Neuronal stem cell (in vitro differentiated cells): ENCODE data around the gene PDC. TPM values are rescaled to one million over a fixed set of nuclear protein-coding genes. Genes with fewer than 3 reads are reported as not detected.

ENCODE experiments used
- DNase-seq: peaks from one replicate; pipeline ENCODE4 v3.0.0-alpha.2; 2013; ENCODE audit warnings: low spot score
- H2AFZ ChIP-seq: one replicate; pipeline ENCODE4 v1.6.1; 2013; ENCODE audit warnings: mild to moderate bottlenecking, low read length, inconsistent platforms
- H2AK5ac ChIP-seq: 2 replicates; pipeline ENCODE4 v1.6.1; 2013; ENCODE audit warnings: low read depth, mild to moderate bottlenecking, inconsistent platforms, low read length, moderate library complexity, mixed read lengths
- H2BK120ac ChIP-seq: 2 replicates; pipeline ENCODE4 v1.6.1; 2013; ENCODE audit warnings: low read depth, mild to moderate bottlenecking, inconsistent platforms, low read length, moderate library complexity, mixed read lengths
- H2BK12ac ChIP-seq: one replicate; pipeline ENCODE4 v1.6.1; 2013; ENCODE audit warnings: low read length, inconsistent platforms
- H2BK15ac ChIP-seq: 2 replicates; pipeline ENCODE4 v1.6.1; 2013; ENCODE audit warnings: mild to moderate bottlenecking, low read length, inconsistent platforms, mixed read lengths
- H2BK5ac ChIP-seq: one replicate; pipeline ENCODE4 v1.6.1; 2013; ENCODE audit warnings: inconsistent platforms, mild to moderate bottlenecking, low read length, moderate library complexity
- H3K14ac ChIP-seq: one replicate; pipeline ENCODE4 v1.6.1; 2013; ENCODE audit warnings: low read length, inconsistent platforms
- H3K18ac ChIP-seq: 2 replicates; pipeline ENCODE4 v1.6.1; 2013; ENCODE audit warnings: low read length, inconsistent platforms
- H3K23ac ChIP-seq: 2 replicates; pipeline ENCODE4 v1.6.1; 2013; ENCODE audit warnings: low read depth, mild to moderate bottlenecking, mixed read lengths, low read length, inconsistent platforms; ENCODE audit not compliant: poor library complexity
- H3K27ac ChIP-seq: replicated peaks from 3 replicates; pipeline ENCODE4 v1.5.1; 2013; ENCODE audit warnings: low read length, inconsistent platforms
- H3K27me3 ChIP-seq, 3 experiments: 2 replicates each; pipeline ENCODE4 v1.6.1; 2013; ENCODE audit warnings: low read length in 3 of 3, mild to moderate bottlenecking in 2 of 3, inconsistent platforms in 1 of 3, low read depth in 1 of 3, mixed read lengths in 1 of 3, moderate library complexity in 1 of 3; ENCODE audit not compliant: control insufficient read depth in 3 of 3, insufficient read depth in 3 of 3
- H3K36me3 ChIP-seq, 2 donors: replicated peaks in 1 of 2; 2 replicates each; pipeline ENCODE4 v1.6.1; 2013; ENCODE audit warnings: low read length in 2 of 2; ENCODE audit not compliant: control insufficient read depth in 2 of 2, insufficient read depth in 2 of 2
- H3K4ac ChIP-seq: 2 replicates; pipeline ENCODE4 v1.6.1; 2013; ENCODE audit warnings: inconsistent platforms, mild to moderate bottlenecking, low read length, moderate library complexity
- H3K4me1 ChIP-seq, 2 donors: 1 replicate in 1 of 2; 2 replicates in 1 of 2; pipeline ENCODE4 v1.6.1; 2013; ENCODE audit warnings: low read length in 2 of 2, low read depth in 1 of 2; ENCODE audit not compliant: control insufficient read depth in 2 of 2, insufficient read depth in 1 of 2
- H3K4me2 ChIP-seq: one replicate; pipeline ENCODE4 v1.6.1; 2013; ENCODE audit warnings: mild to moderate bottlenecking, low read length, inconsistent platforms; ENCODE audit not compliant: insufficient read depth, poor library complexity, severe bottlenecking
- H3K4me3 ChIP-seq, 2 donors: 2 replicates each; pipeline ENCODE4 v1.5.1; 2013; ENCODE audit warnings: low read length in 2 of 2, mild to moderate bottlenecking in 2 of 2, inconsistent platforms in 1 of 2, moderate library complexity in 1 of 2
- H3K79me1 ChIP-seq: one replicate; pipeline ENCODE4 v1.6.1; 2013; ENCODE audit warnings: low read depth, mild to moderate bottlenecking, inconsistent platforms, low read length, moderate library complexity
- H3K9ac ChIP-seq: one replicate; pipeline ENCODE4 v1.6.1; 2013; ENCODE audit warnings: mild to moderate bottlenecking, low read depth, low read length, inconsistent platforms; ENCODE audit not compliant: poor library complexity
- H3K9me3 ChIP-seq, 2 donors: replicated peaks in 1 of 2; 2 replicates each; pipeline versions ENCODE3 to v1.6.1; 2013; ENCODE audit warnings: low read length in 2 of 2, mild to moderate bottlenecking in 2 of 2, inconsistent platforms in 1 of 2, low read depth in 1 of 2, mixed read lengths in 1 of 2, moderate library complexity in 1 of 2; ENCODE audit not compliant: control insufficient read depth in 2 of 2, insufficient read depth in 1 of 2
- H4K8ac ChIP-seq: one replicate; pipeline ENCODE4 v1.6.1; 2013; ENCODE audit warnings: low read depth, mild to moderate bottlenecking, inconsistent platforms, low read length, moderate library complexity
- H4K91ac ChIP-seq: one replicate; pipeline ENCODE4 v1.6.1; 2013; ENCODE audit warnings: low read length, low read depth, mild to moderate bottlenecking, inconsistent platforms; ENCODE audit not compliant: poor library complexity
- WGBS, 2 donors: extraction: QIAGEN DNeasy Blood & Tissue Kit; methylation state at CpG; one replicate each; pipeline ENCODE4 v1.1.7; 2013; ENCODE audit warnings: missing lambda C conversion rate in 2 of 2, mixed read lengths in 1 of 2; ENCODE audit not compliant: insufficient read length in 2 of 2, insufficient replicate concordance in 1 of 2; ENCODE audit errors: extremely low coverage in 2 of 2; 5-methylcytosine and 5-hydroxymethylcytosine counted together
- polyA plus RNA-seq, 2 experiments: library from polyadenylated mRNA; stranded (reverse); fragments of 200-250 nt; gene quantifications; one replicate each; pipeline ENCODE4 v1.2.3, GENCODE V29; 2013

The PDC gene
- polyA plus RNA-seq (2013, experiment 1 of 2): not detected
- polyA plus RNA-seq (2013, experiment 2 of 2): not detected

DNA sequence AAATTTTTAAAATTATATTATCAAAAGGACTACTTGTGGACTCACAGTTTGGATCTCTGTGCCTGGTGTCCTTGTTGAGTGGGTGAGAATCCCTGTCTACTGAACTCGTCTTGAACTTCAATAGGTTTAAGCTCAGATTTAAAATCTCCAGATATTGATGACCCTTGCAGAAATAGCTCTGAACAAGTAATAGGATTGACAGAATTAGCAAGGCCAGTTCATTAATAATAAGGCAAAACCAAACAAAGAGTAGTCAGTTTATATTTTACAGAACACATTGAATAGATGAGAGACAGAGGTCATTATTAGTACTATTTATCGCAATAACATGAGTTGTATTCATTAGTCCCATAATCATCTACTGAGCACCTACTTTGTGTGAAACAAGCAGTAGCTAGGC lies at the start of gene PDC:
Gene PDC (minus strand): TSS at position 101 of the 400 bp plus-strand sequence. CDS start 11,655 bp downstream, outside the sequence.
- Histone ChIP-seq H3K79me1 (no peaks in the 10 kb centered on the region), H2BK15ac (no peak within 1 kb of the TSS), H3K4me3 (no peak within 1 kb of the TSS), H3K9me3 (no peaks in the 10 kb centered on the region), H4K91ac (no peak within 1 kb of the TSS), H3K23ac (no peak within 1 kb of the TSS), H2AFZ (no peak within 1 kb of the TSS), H3K18ac (no peak within 1 kb of the TSS), H3K27me3 (no peaks in the 10 kb centered on the region), H2BK120ac (no peak within 1 kb of the TSS), H3K4me2 (no peak within 1 kb of the TSS), H2BK12ac (no peak within 1 kb of the TSS), H4K8ac (no peak within 1 kb of the TSS), H3K36me3 (no peaks in the 10 kb centered on the region), H3K27ac (no peak within 1 kb of the TSS), H2BK5ac (no peak within 1 kb of the TSS), H3K4me1 (no peaks in the 10 kb centered on the region), H3K9ac (no peak within 1 kb of the TSS), H2AK5ac (no peak within 1 kb of the TSS), H3K4ac (no peak within 1 kb of the TSS), H3K14ac (no peak within 1 kb of the TSS)
- no CpG with 5 or more reads among the region's 2 CpGs for WGBS, 2 donors
- no peak for DNase-seq

DNA sequence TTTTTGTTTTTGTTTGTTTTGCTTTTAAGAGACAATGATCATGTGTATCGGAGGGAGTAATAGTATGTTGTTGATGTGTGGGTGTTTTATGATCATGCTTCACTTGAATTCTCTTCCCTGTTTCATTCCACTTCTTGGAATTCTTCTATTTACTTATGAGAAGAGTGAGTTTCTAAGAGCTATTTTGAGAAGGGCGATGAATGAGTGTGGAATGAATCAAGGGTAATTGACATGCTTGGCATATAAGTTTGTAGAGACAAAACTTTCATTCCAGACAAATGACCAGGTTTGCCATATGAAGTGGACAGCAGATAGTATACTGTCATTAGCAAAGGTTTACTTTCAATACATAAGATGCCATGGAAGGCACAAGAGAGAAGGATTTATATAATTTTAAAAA lies 42.3 kb upstream of the PDC start:
- no peaks in the 10 kb centered on the region for H3K27me3 ChIP-seq
- H3K4me1 ChIP-seq: peaks cover 0 to 1% of the 10 kb centered on the region in 2 donors
- no peak overlapping the region for H2AK5ac ChIP-seq
- 100% methylated on average over 1 of the region's 2 CpGs; no CpG with 5 or more reads in 1 of the 2 donors for WGBS, 2 donors
- H2AFZ ChIP-seq: no peak overlapping the region
- no peak overlapping the region for H2BK5ac ChIP-seq
- peaks cover 0 to 4% of the 10 kb centered on the region in 2 donors for H3K9me3 ChIP-seq
- no peak overlapping the region for H3K27ac ChIP-seq
- no peak overlapping the region for H3K4ac ChIP-seq
- no peak overlapping the region for H3K14ac ChIP-seq
- H2BK12ac ChIP-seq: no peak overlapping the region
- no peak overlapping the region for H2BK120ac ChIP-seq
- no peak overlapping the region for H3K4me3 ChIP-seq
- no peaks in the 10 kb centered on the region for H3K79me1 ChIP-seq
- H2BK15ac ChIP-seq: no peak overlapping the region
- H3K4me2 ChIP-seq: no peak overlapping the region
- H3K36me3 ChIP-seq: no peaks in the 10 kb centered on the region
- H3K18ac ChIP-seq: no peak overlapping the region
- no peak overlapping the region for H3K9ac ChIP-seq
- no peak for DNase-seq
- H4K91ac ChIP-seq: no peak overlapping the region
- no peak overlapping the region for H4K8ac ChIP-seq
- no peak overlapping the region for H3K23ac ChIP-seq

DNA sequence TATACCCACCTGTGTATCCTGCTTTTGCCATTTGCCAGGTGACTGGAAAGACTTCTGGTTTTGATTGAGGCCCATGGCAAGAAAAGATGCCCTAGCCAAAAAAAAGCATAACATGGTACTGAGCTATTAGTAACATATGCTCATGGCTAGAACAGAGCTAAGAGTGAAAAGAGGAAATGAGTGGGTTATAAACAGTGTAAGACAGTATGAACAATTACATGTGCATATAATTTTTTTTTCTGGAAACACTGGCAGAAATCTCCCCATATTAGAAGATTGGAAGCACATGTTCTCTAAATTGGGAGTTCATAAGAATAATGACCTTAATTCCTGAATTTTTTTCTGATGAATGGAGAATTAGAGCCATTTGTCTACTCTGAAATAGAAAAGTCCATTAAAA lies 41.2 kb upstream of the PDC start:
- Histone ChIP-seq H4K8ac (no peak overlapping the region), H2BK120ac (no peak overlapping the region), H2AK5ac (no peak overlapping the region), H3K9ac (no peak overlapping the region), H3K27ac (no peak overlapping the region), H3K23ac (no peak overlapping the region), H3K27me3 (no peaks in the 10 kb centered on the region), H2BK5ac (no peak overlapping the region), H3K14ac (no peak overlapping the region), H3K4me2 (no peak overlapping the region), H3K9me3 (peaks cover 0 to 4% of the 10 kb centered on the region in 2 donors), H2BK15ac (no peak overlapping the region), H3K18ac (no peak overlapping the region), H3K4ac (no peak overlapping the region), H4K91ac (no peak overlapping the region), H3K4me3 (no peak overlapping the region), H2BK12ac (no peak overlapping the region), H2AFZ (no peak overlapping the region), H3K36me3 (no peaks in the 10 kb centered on the region), H3K4me1 (peaks cover 0 to 1% of the 10 kb centered on the region in 2 donors), H3K79me1 (no peaks in the 10 kb centered on the region)
- DNase-seq: no peak

DNA sequence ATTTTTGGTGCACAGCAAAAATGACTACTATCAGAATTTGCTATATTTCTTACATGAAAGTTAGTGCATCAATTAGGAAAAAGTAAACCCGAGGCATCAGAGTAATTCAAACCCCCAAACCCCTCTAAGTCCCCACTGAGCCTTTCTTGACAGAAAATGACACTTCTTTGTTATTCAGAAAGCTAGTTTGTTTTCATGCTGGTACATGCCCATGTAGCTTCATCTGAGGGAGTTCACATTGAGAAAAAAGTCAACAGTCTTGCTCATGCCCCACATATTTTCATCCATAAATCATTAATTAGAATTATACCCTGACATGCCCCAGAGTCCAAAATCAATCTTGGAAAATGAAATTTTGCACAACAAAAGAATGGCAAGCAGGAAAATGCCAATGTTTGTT lies 39.9 kb upstream of the PDC start:
- Histone ChIP-seq H3K4me2 (no peak overlapping the region), H2BK15ac (no peak overlapping the region), H2AK5ac (no peak overlapping the region), H2BK120ac (no peak overlapping the region), H2BK12ac (no peak overlapping the region), H3K79me1 (no peaks in the 10 kb centered on the region), H3K23ac (no peak overlapping the region), H4K8ac (no peak overlapping the region), H3K4me1 (peaks cover 0 to 1% of the 10 kb centered on the region in 2 donors), H3K9ac (no peak overlapping the region), H4K91ac (no peak overlapping the region), H3K36me3 (no peaks in the 10 kb centered on the region), H2BK5ac (no peak overlapping the region), H3K14ac (no peak overlapping the region), H3K4me3 (no peak overlapping the region), H3K18ac (no peak overlapping the region), H3K27me3 (no peaks in the 10 kb centered on the region), H3K4ac (no peak overlapping the region), H2AFZ (no peak overlapping the region), H3K9me3 (peaks cover 0 to 1% of the 10 kb centered on the region in 2 donors), H3K27ac (no peak overlapping the region)
- WGBS, 2 donors: no CpG with 5 or more reads among the region's 1 CpG
- DNase-seq: no peak
